ENCODE data around the gene ZNF780A. TPM values are rescaled to one million over a fixed set of nuclear protein-coding genes. Genes with fewer than 3 reads are reported as not detected.

The ZNF780A gene
- total and polyA plus RNA-seq, 2 of the 8 experiments (the other 6 are each of a cell fraction or from before 2014, with no cell fraction given), result 3.5 to 12.0 TPM

DNA sequence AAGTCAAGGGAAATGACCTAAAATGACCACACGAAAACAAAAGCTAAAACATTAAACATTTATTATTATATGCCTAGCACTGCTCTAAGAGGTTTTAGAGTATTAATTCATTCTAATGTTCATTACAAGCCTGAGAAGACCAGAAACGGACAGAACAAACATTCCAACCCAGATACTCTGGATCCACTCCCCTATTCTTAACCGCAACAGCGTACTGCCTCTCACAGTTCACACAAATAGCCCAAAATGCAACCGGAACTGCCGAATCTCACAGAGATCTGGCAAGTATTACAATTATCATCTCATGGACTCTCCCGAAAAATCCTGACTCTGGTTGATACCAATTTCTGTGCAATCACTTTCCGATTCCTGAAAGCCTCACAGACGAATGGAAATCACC, 36.1 kb downstream of the ZNF780A start:
- Histone ChIP-seq H4K91ac (replicated peaks; ENCODE audit: insufficient read length, low read length) (no peak overlapping the region), H3K4ac (replicated peaks; ENCODE audit: insufficient read length, low read depth, low read length) (no peak overlapping the region), H3K9me3 (ENCODE audit: insufficient read depth in 2 of 2, low read depth in 1 of 2, low read length in 1 of 2) (peaks cover 6% of the 10 kb centered on the region in 2 experiments), H3K4me3 (ENCODE audit: extremely low read depth in 1 of 4, insufficient read depth in 2 of 4, low read depth in 3 of 4, low read length in 4 of 4) (peak overlapping the region in 3 of 4 experiments; percentile 89 to 95 (median 93); a peak in 4 of 8 replicates), H3K14ac (ENCODE audit: insufficient read length) (no peak overlapping the region), H3K4me2 (ENCODE audit: insufficient read depth in 1 of 2, low read depth in 2 of 2, low read length in 2 of 2) (peak overlapping the region in 1 of 2 experiments; percentile 83; a peak in 2 of 4 replicates), H3K79me1 (ENCODE audit: low read depth, low read length) (no peaks in the 10 kb centered on the region; the same call in 1 of the 2 replicates), H3K79me2 (ENCODE audit: control insufficient read depth in 1 of 2, insufficient read depth in 2 of 2, low read length in 2 of 2) (peaks cover 0 to 51% of the 10 kb centered on the region in 2 experiments; a peak in 2 of 4 replicates), H2BK120ac (replicated peaks; ENCODE audit: low read depth, low read length) (no peak overlapping the region), H4K5ac (ENCODE audit: insufficient read length, low read depth, low read length) (no peak overlapping the region), H2AFZ (ENCODE audit: low read length) (no peak overlapping the region), H2BK12ac (ENCODE audit: low read depth, low read length) (no peak overlapping the region), H3K23ac (ENCODE audit: insufficient read length) (no peak overlapping the region), H3K36me3 (ENCODE audit: control insufficient read depth in 2 of 4, insufficient read depth in 4 of 4, low read length in 3 of 4) (no peaks in the 10 kb centered on the region), H3K4me1 (replicated peaks in 1 of 4; ENCODE audit: control insufficient read depth in 3 of 4, insufficient read depth in 4 of 4, low read length in 3 of 4) (peaks cover 0 to 6% (median 0%) of the 10 kb centered on the region in 4 experiments; a peak in 1 of 7 replicates), H3K23me2 (ENCODE audit: low read depth, low read length) (peaks cover 7% of the 10 kb centered on the region), H3K27me3 (replicated peaks in 1 of 4; ENCODE audit: control insufficient read depth in 3 of 4, extremely low read depth in 1 of 4, insufficient read depth in 3 of 4, low read length in 3 of 4) (no peaks in the 10 kb centered on the region), H2BK15ac (ENCODE audit: low read length) (no peak overlapping the region), H4K8ac (ENCODE audit: extremely low read depth, insufficient read depth, low read length) (no peak overlapping the region), H2BK20ac (ENCODE audit: low read length) (no peak overlapping the region), H3K27ac (ENCODE audit: low read depth, low read length) (no peak overlapping the region), H3K18ac (ENCODE audit: extremely low read depth, low read length) (no peak overlapping the region), H4K20me1 (replicated peaks in 1 of 2; ENCODE audit: control insufficient read depth in 1 of 2, insufficient read depth in 2 of 2, low read length in 2 of 2) (no peaks in the 10 kb centered on the region), H3K56ac (replicated peaks; ENCODE audit: insufficient read length, low read depth, low read length) (no peak overlapping the region), H2AK5ac (ENCODE audit: low read depth, low read length) (no peak overlapping the region), H2BK5ac (ENCODE audit: low read depth, low read length) (no peak overlapping the region), H3K9ac (replicated peaks in 1 of 4; ENCODE audit: extremely low read depth in 1 of 4, low read depth in 3 of 4, low read length in 3 of 4) (no peak overlapping the region)
- ChIA-PET POLR2A (ENCODE audit: partially characterized antibody) (interaction anchor here (2.9 kb wide), 1 partner anchor 32 kb away, joined by 8 read pairs; no protein-coding TSS in a partner anchor), CTCF (ENCODE audit: partially characterized antibody) (interaction anchor here (2.0 kb wide), 1 partner anchor 85 kb away, joined by 4 read pairs; no protein-coding TSS in a partner anchor)
- WGBS, 2 experiments (ENCODE audit: extremely low coverage in 1 of 2, insufficient coverage in 1 of 2, insufficient read length in 1 of 2, insufficient replicate concordance in 2 of 2, low coverage in 1 of 2, low lambda C conversion rate in 2 of 2, missing lambda C conversion rate in 1 of 2), result 92% methylated on average over 9 of the region's 9 CpGs; no CpG with 5 or more reads in 1 of the 2 experiments
- FAIRE-seq (no peak), DNase-seq (ENCODE audit: low read depth in 1 of 2, low spot score in 2 of 2) (no peak)
- TF ChIP-seq JUND (IDR thresholded peaks at IDR 0.05; ENCODE audit: low read length) (no peak), TAF7 (optimal IDR thresholded peaks at IDR 0.05; ENCODE audit: borderline replicate concordance, low read depth, low read length) (no peak), RAD21 (IDR thresholded peaks at IDR 0.05 in 1 of 2, conservative IDR thresholded peaks at IDR 0.05 in 1 of 2; ENCODE audit: low read depth in 2 of 2, low read length in 2 of 2) (no peak), BACH1 (IDR thresholded peaks at IDR 0.05; ENCODE audit: low read length) (no peak), HDAC6 (IDR thresholded peaks at IDR 0.05; ENCODE audit: low read depth, low read length) (no peak), POU5F1 (IDR thresholded peaks at IDR 0.05; ENCODE audit: low read depth, low read length) (no peak), SIX5 (IDR thresholded peaks at IDR 0.05; ENCODE audit: low read depth, low read length) (no peak), GABPA (IDR thresholded peaks at IDR 0.05; ENCODE audit: borderline replicate concordance, insufficient read depth, low read length) (no peak), CTBP2 (IDR thresholded peaks at IDR 0.05; ENCODE audit: borderline replicate concordance, insufficient read depth, insufficient read length, low read length) (no peak)
- TF ChIP-seq, protein P1, sequence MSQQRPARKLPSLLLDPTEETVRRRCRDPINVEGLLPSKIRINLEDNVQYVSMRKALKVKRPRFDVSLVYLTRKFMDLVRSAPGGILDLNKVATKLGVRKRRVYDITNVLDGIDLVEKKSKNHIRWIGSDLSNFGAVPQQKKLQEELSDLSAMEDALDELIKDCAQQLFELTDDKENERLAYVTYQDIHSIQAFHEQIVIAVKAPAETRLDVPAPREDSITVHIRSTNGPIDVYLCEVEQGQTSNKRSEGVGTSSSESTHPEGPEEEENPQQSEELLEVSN (IDR thresholded peaks at IDR 0.05), result no peak

All from H1 (cell line).